PC-9 (cell line): ENCODE results near the gene EXO5.

Source experiments
- EZH2 ChIP-seq: fragments of 200-600 bp; sonication (generic); IDR thresholded peaks from 2 replicates; pipeline ENCODE4 v1.8.0; 2017; ENCODE audit warnings: antibody characterized with exemption, low read depth
- TF ChIP-seq, protein P1 (sequence below): fragments of 200-600 bp; sonication (generic); conservative IDR thresholded peaks from 2 replicates; pipeline ENCODE4 v1.6.1; 2017; ENCODE audit warnings: mixed run types, antibody characterized with exemption, mild to moderate bottlenecking, moderate library complexity

DNA sequence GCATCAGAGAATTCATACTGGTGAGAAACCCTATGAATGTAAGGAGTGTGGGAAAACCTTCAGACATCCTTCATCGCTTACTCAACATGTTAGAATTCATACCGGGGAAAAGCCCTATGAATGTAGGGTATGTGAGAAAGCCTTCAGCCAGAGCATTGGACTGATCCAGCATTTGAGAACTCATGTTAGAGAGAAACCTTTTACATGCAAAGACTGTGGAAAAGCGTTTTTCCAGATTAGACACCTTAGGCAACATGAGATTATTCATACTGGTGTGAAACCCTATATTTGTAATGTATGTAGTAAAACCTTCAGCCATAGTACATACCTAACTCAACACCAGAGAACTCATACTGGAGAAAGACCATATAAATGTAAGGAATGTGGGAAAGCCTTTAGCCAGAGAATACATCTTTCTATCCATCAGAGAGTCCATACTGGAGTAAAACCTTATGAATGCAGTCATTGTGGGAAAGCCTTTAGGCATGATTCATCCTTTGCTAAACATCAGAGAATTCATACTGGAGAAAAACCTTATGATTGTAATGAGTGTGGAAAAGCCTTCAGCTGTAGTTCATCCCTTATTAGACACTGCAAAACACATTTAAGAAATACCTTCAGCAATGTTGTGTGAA is 45.5 kb upstream of the EXO5 start:
- TF ChIP-seq, protein P1, sequence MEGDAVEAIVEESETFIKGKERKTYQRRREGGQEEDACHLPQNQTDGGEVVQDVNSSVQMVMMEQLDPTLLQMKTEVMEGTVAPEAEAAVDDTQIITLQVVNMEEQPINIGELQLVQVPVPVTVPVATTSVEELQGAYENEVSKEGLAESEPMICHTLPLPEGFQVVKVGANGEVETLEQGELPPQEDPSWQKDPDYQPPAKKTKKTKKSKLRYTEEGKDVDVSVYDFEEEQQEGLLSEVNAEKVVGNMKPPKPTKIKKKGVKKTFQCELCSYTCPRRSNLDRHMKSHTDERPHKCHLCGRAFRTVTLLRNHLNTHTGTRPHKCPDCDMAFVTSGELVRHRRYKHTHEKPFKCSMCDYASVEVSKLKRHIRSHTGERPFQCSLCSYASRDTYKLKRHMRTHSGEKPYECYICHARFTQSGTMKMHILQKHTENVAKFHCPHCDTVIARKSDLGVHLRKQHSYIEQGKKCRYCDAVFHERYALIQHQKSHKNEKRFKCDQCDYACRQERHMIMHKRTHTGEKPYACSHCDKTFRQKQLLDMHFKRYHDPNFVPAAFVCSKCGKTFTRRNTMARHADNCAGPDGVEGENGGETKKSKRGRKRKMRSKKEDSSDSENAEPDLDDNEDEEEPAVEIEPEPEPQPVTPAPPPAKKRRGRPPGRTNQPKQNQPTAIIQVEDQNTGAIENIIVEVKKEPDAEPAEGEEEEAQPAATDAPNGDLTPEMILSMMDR: no peak
- no peak for TF ChIP-seq EZH2
